KBM-7 (cell line): Measurements from ENCODE around the gene TTC7B.

ENCODE experiments used
- DNase-seq: peaks from one replicate; pipeline ENCODE4 v3.0.0-alpha.2; 2015
- in situ Hi-C: fragments of 300-500 bp; cut with MboI; formaldehyde crosslinking; loops from 2 replicates; pipeline ENCODE4 v1.14.3; 2020; ENCODE audit warnings: low sequenced_read_pairs, low pct_unique_long_range_greater_than_20kb, mixed read lengths

Gene TTC7B

GRCh38 chr14:90578283-90578985 lies 237.8 kb downstream of the TTC7B start:
- no peak for DNase-seq
- in situ Hi-C loops, result no loop called here

- no peak for DNase-seq
- in situ Hi-C loops, result no loop called here
These were observed 238.5 kb downstream of the TTC7B start for GRCh38 chr14:90577661-90578282.

GRCh38 chr14:90576981-90577660 lies 239.1 kb downstream of the TTC7B start:
- in situ Hi-C loops, result no loop called here
- no peak for DNase-seq

GRCh38 chr14:90576581-90576980 lies 239.6 kb downstream of the TTC7B start:
- in situ Hi-C loops, result no loop called here
- DNase-seq, result no peak

- no peak for DNase-seq
- in situ Hi-C loops, result no loop called here
These were observed 240.4 kb downstream of the TTC7B start for GRCh38 chr14:90575781-90576180.

- no peak for DNase-seq
- in situ Hi-C loops, result no loop called here
These were observed 240.9 kb downstream of the TTC7B start for GRCh38 chr14:90575336-90575735.

- in situ Hi-C loops, result no loop called here
- DNase-seq, result no peak
These were observed 241.8 kb downstream of the TTC7B start for GRCh38 chr14:90574188-90575131.

GRCh38 chr14:90573385-90574105 lies 242.7 kb downstream of the TTC7B start:
- DNase-seq, result peak; percentile 3
- in situ Hi-C loops, result no loop called here

GRCh38 chr14:90572441-90573150 lies 243.6 kb downstream of the TTC7B start:
- DNase-seq, result no peak
- in situ Hi-C loops, result no loop called here

GRCh38 chr14:90571149-90571947 lies 244.9 kb downstream of the TTC7B start:
- in situ Hi-C loops, result no loop called here
- DNase-seq, result no peak

GRCh38 chr14:90570461-90570860 lies 245.8 kb downstream of the TTC7B start:
- no peak for DNase-seq
- in situ Hi-C loops, result no loop called here

GRCh38 chr14:90569606-90570387 lies 246.4 kb downstream of the TTC7B start:
- DNase-seq, result no peak
- in situ Hi-C loops, result no loop called here

- in situ Hi-C loops, result no loop called here
- DNase-seq, result no peak
These were observed 247.0 kb downstream of the TTC7B start for GRCh38 chr14:90569201-90569600.

- DNase-seq, result no peak
- in situ Hi-C loops, result no loop called here
These were observed 247.8 kb downstream of the TTC7B start for GRCh38 chr14:90568405-90568804.

GRCh38 chr14:90567991-90568390 lies 248.2 kb downstream of the TTC7B start:
- in situ Hi-C loops, result no loop called here

GRCh38 chr14:90567191-90567590 lies 249.0 kb downstream of the TTC7B start:
- in situ Hi-C loops, result no loop called here
- DNase-seq, result no peak

More at GRCh38 chr14:90567991-90568390, 248.2 kb downstream of the TTC7B start:
- no peak for DNase-seq

GRCh38 chr14:90566481-90566880 lies 249.7 kb downstream of the TTC7B start:
- in situ Hi-C loops, result no loop called here
- no peak for DNase-seq
